ENCODE results near the gene MACROD2. TPM values are rescaled to one million over a fixed set of nuclear protein-coding genes. Genes with fewer than 3 reads are reported as not detected.
A peak's percentile ranks its signal among the peaks of the same experiment; 100 is the strongest.

Gene MACROD2
- polyA plus RNA-seq, 1 donor = 5.4 TPM

- Histone ChIP-seq H3K4me3 (ENCODE audit: low read length) (no peak overlapping the region), H3K9me3 (ENCODE audit: control insufficient read depth, low read depth, low read length) (no peaks in the 10 kb centered on the region), H3K27ac (ENCODE audit: low read length) (no peak overlapping the region), H3K36me3 (ENCODE audit: control insufficient read depth, insufficient read depth, low read length) (no peaks in the 10 kb centered on the region), H3K4me1 (ENCODE audit: control insufficient read depth, insufficient read depth, low read length) (no peaks in the 10 kb centered on the region), H3K27me3 (ENCODE audit: control insufficient read depth, insufficient read depth, low read length) (no peaks in the 10 kb centered on the region)
- no peak for DNase-seq
- no CpG with 5 or more reads among the region's 3 CpGs for WGBS (ENCODE audit: insufficient coverage, low lambda C conversion rate)
These were observed 118.1 kb downstream of the MACROD2 start for GRCh38 chr20:14113416-14113815.

- H3K27ac ChIP-seq (ENCODE audit: low read length) = no peak overlapping the region
- no peaks in the 10 kb centered on the region for H3K9me3 ChIP-seq (ENCODE audit: control insufficient read depth, low read depth, low read length)
- DNase-seq = no peak
- no peak overlapping the region for H3K4me3 ChIP-seq (ENCODE audit: low read length)
- H3K36me3 ChIP-seq (ENCODE audit: control insufficient read depth, insufficient read depth, low read length) = no peaks in the 10 kb centered on the region
- no peaks in the 10 kb centered on the region for H3K27me3 ChIP-seq (ENCODE audit: control insufficient read depth, insufficient read depth, low read length)
- no CpG with 5 or more reads among the region's 3 CpGs for WGBS (ENCODE audit: insufficient coverage, low lambda C conversion rate)
- no peaks in the 10 kb centered on the region for H3K4me1 ChIP-seq (ENCODE audit: control insufficient read depth, insufficient read depth, low read length)
These were observed 118.9 kb downstream of the MACROD2 start for GRCh38 chr20:14114065-14114704.

- Histone ChIP-seq H3K36me3 (ENCODE audit: control insufficient read depth, insufficient read depth, low read length) (no peaks in the 10 kb centered on the region), H3K4me3 (ENCODE audit: low read length) (no peak overlapping the region), H3K9me3 (ENCODE audit: control insufficient read depth, low read depth, low read length) (no peaks in the 10 kb centered on the region), H3K27ac (ENCODE audit: low read length) (no peak overlapping the region), H3K4me1 (ENCODE audit: control insufficient read depth, insufficient read depth, low read length) (no peaks in the 10 kb centered on the region), H3K27me3 (ENCODE audit: control insufficient read depth, insufficient read depth, low read length) (no peaks in the 10 kb centered on the region)
- whole genome bisulfite sequencing (ENCODE audit: insufficient coverage, low lambda C conversion rate) = 100% methylated on average over 4 of the region's 6 CpGs
- DNase-seq = no peak
These were observed 120.7 kb downstream of the MACROD2 start for GRCh38 chr20:14116037-14116436.

- Histone ChIP-seq H3K27ac (ENCODE audit: low read length) (no peak overlapping the region), H3K4me3 (ENCODE audit: low read length) (no peak overlapping the region), H3K27me3 (ENCODE audit: control insufficient read depth, insufficient read depth, low read length) (no peaks in the 10 kb centered on the region), H3K9me3 (ENCODE audit: control insufficient read depth, low read depth, low read length) (no peaks in the 10 kb centered on the region), H3K36me3 (ENCODE audit: control insufficient read depth, insufficient read depth, low read length) (no peaks in the 10 kb centered on the region), H3K4me1 (ENCODE audit: control insufficient read depth, insufficient read depth, low read length) (no peaks in the 10 kb centered on the region)
- 86% methylated on average over 1 of the region's 2 CpGs for WGBS (ENCODE audit: insufficient coverage, low lambda C conversion rate)
- no peak for DNase-seq
These were observed 122.5 kb downstream of the MACROD2 start for GRCh38 chr20:14117768-14118167.

GRCh38 chr20:14126856-14127255 lies 131.5 kb downstream of the MACROD2 start:
- no peaks in the 10 kb centered on the region for H3K27me3 ChIP-seq (ENCODE audit: control insufficient read depth, insufficient read depth, low read length)
- no peaks in the 10 kb centered on the region for H3K36me3 ChIP-seq (ENCODE audit: control insufficient read depth, insufficient read depth, low read length)
- no peaks in the 10 kb centered on the region for H3K4me1 ChIP-seq (ENCODE audit: control insufficient read depth, insufficient read depth, low read length)
- DNase-seq = no peak
- H3K9me3 ChIP-seq (ENCODE audit: control insufficient read depth, low read depth, low read length) = no peaks in the 10 kb centered on the region
- no peak overlapping the region for H3K27ac ChIP-seq (ENCODE audit: low read length)
- 83% methylated on average over 1 of the region's 2 CpGs for WGBS (ENCODE audit: insufficient coverage, low lambda C conversion rate)
- H3K4me3 ChIP-seq (ENCODE audit: low read length) = no peak overlapping the region

- no peaks in the 10 kb centered on the region for H3K4me1 ChIP-seq (ENCODE audit: control insufficient read depth, insufficient read depth, low read length)
- H3K27me3 ChIP-seq (ENCODE audit: control insufficient read depth, insufficient read depth, low read length) = no peaks in the 10 kb centered on the region
- WGBS (ENCODE audit: insufficient coverage, low lambda C conversion rate) = no CpG with 5 or more reads among the region's 2 CpGs
- no peak overlapping the region for H3K27ac ChIP-seq (ENCODE audit: low read length)
- H3K36me3 ChIP-seq (ENCODE audit: control insufficient read depth, insufficient read depth, low read length) = no peaks in the 10 kb centered on the region
- no peak for DNase-seq
- H3K4me3 ChIP-seq (ENCODE audit: low read length) = no peak overlapping the region
- H3K9me3 ChIP-seq (ENCODE audit: control insufficient read depth, low read depth, low read length) = no peaks in the 10 kb centered on the region
These were observed 132.4 kb downstream of the MACROD2 start for GRCh38 chr20:14127514-14128223.

GRCh38 chr20:14134004-14134403 lies 138.7 kb downstream of the MACROD2 start:
- Histone ChIP-seq H3K27me3 (ENCODE audit: control insufficient read depth, insufficient read depth, low read length) (no peaks in the 10 kb centered on the region), H3K36me3 (ENCODE audit: control insufficient read depth, insufficient read depth, low read length) (no peaks in the 10 kb centered on the region), H3K4me3 (ENCODE audit: low read length) (no peak overlapping the region), H3K4me1 (ENCODE audit: control insufficient read depth, insufficient read depth, low read length) (no peaks in the 10 kb centered on the region), H3K9me3 (ENCODE audit: control insufficient read depth, low read depth, low read length) (no peaks in the 10 kb centered on the region), H3K27ac (ENCODE audit: low read length) (no peak overlapping the region)
- DNase-seq = no peak
- WGBS (ENCODE audit: insufficient coverage, low lambda C conversion rate) = 100% methylated on average over 2 of the region's 3 CpGs

GRCh38 chr20:14142171-14142570 lies 146.9 kb downstream of the MACROD2 start:
- Histone ChIP-seq H3K9me3 (ENCODE audit: control insufficient read depth, low read depth, low read length) (no peaks in the 10 kb centered on the region), H3K4me1 (ENCODE audit: control insufficient read depth, insufficient read depth, low read length) (peaks cover 3% of the 10 kb centered on the region), H3K27ac (ENCODE audit: low read length) (peak overlapping the region; percentile 22), H3K4me3 (ENCODE audit: low read length) (no peak overlapping the region), H3K36me3 (ENCODE audit: control insufficient read depth, insufficient read depth, low read length) (no peaks in the 10 kb centered on the region), H3K27me3 (ENCODE audit: control insufficient read depth, insufficient read depth, low read length) (no peaks in the 10 kb centered on the region)
- peak; percentile 84 to 85 for DNase-seq
- no CpG with 5 or more reads among the region's 5 CpGs for WGBS (ENCODE audit: insufficient coverage, low lambda C conversion rate)

- DNase-seq = peak; percentile 79 to 82
- Histone ChIP-seq H3K9me3 (ENCODE audit: control insufficient read depth, low read depth, low read length) (no peaks in the 10 kb centered on the region), H3K4me3 (ENCODE audit: low read length) (no peak overlapping the region), H3K4me1 (ENCODE audit: control insufficient read depth, insufficient read depth, low read length) (peaks cover 3% of the 10 kb centered on the region), H3K36me3 (ENCODE audit: control insufficient read depth, insufficient read depth, low read length) (no peaks in the 10 kb centered on the region), H3K27ac (ENCODE audit: low read length) (peak overlapping the region; percentile 22), H3K27me3 (ENCODE audit: control insufficient read depth, insufficient read depth, low read length) (no peaks in the 10 kb centered on the region)
- 0% methylated on average over 1 of the region's 2 CpGs for WGBS (ENCODE audit: insufficient coverage, low lambda C conversion rate)
These were observed 147.8 kb downstream of the MACROD2 start for GRCh38 chr20:14142964-14143627.

GRCh38 chr20:14148042-14148441 lies 152.7 kb downstream of the MACROD2 start:
- H3K36me3 ChIP-seq (ENCODE audit: control insufficient read depth, insufficient read depth, low read length) = no peaks in the 10 kb centered on the region
- no peaks in the 10 kb centered on the region for H3K9me3 ChIP-seq (ENCODE audit: control insufficient read depth, low read depth, low read length)
- no peaks in the 10 kb centered on the region for H3K27me3 ChIP-seq (ENCODE audit: control insufficient read depth, insufficient read depth, low read length)
- no peak for DNase-seq
- H3K27ac ChIP-seq (ENCODE audit: low read length) = no peak overlapping the region
- no peak overlapping the region for H3K4me3 ChIP-seq (ENCODE audit: low read length)
- 71% methylated on average over 1 of the region's 1 CpG for WGBS (ENCODE audit: insufficient coverage, low lambda C conversion rate)
- H3K4me1 ChIP-seq (ENCODE audit: control insufficient read depth, insufficient read depth, low read length) = no peaks in the 10 kb centered on the region
